HG03457 (cell line): ENCODE results near the gene DNM3.

Source experiments
- ATAC-seq: cut with Tn5 transposase; IDR thresholded peaks from one replicate; pipeline ENCODE4 v1.9.1; 2021; ENCODE audit warnings: moderate number of reproducible peaks; ENCODE audit not compliant: unreplicated experiment

Gene DNM3

DNA sequence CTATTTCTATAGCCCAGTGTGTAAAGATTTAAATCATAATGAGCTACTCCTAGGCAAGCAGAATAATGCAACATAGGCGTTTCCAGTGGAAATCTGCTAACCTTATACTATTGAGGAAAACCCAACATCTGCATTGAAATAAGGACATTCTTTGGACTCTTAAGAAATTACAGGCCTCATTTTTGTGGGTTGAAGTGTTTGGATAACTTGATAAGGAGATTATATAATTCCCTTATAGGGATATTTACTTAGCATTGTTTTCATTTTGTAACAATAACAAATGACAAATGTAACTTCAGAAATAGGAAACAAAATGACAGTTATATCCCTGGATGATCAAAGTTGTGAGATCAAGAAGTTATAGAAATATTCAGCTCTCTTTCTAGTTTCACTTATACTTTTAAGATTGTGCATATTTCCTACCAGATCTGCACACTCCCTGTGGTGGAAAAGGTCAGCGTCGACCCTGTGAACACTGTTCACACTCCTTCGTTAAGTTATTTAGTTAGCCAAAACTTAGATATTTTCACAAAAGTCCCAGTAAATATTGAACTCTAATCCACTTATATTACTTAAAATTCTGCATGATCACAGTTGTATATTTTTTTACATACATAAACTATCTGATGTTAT, 294.8 kb downstream of the DNM3 start:
- ATAC-seq, result no peak

DNA sequence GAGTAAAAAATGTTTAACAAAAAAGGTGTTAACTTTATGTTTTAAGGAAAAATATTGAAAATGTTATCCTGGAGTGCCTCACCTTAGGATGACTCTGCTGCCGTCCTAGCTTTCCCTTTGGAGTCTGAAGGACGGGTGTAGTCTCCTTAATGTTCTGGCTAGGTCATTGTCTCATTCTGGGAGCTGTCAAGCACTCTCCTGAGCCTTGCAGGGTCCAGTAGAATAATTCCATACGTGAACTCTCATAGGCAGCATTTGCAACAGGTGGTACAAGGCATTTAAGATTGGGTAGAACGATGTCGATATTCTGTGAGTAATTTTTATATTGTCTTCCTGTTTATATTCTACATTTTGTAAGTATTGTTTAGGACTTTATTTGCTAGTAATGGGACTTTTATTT, 295.6 kb downstream of the DNM3 start:
- ATAC-seq, result no peak

DNA sequence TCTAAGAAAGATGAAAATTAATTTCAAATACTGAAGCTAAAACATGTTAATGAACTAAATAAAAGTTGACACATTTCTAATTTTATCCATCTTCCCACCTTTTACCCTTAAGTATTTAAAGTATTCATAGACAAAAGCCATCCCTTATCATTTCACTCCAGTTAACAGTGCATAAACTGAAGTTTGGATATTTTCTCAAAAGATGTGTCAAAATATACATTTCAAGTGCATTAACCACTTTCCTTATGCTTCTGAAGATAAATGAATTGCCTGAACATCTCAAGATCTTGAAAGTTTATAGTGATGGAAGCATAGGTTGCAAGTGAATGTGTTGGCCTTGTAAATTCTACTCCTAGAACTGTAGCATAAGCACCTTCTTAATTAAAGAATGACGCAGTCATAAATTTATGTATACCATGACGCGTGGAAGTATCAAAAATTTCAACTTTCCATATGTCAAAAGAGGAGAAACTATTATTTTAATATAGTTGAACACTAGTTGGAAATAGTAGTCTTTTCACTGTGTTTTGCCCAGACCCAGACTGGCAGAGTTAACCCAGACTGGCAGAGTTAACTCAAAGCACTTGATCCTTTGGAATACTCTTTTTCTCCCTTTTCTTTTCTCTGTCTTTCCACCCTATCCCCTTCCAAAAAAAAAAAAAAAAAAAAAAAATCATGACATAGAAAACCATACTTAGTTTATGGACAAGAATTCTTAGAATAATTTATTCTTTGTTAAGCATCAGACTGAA, 296.6 kb downstream of the DNM3 start:
- no peak for ATAC-seq

DNA sequence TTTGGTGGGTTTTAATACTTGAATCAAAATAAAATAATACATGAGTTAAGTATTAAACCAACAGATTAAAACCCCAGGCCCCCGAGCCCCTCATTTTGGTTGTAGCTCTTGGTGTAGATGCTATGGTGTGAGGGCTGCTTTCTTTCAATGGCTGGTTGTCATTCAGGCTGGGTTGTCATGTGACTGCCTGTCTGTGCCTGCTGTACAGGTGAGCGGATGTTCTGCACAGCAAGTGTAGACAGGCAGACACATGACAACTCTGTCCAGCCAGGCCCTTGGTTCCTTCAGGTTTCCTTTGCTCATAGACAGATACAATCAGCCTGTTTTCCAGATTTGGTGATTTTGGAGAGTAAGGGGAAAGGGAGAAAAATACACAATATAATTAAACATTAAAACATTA, 297.3 kb downstream of the DNM3 start:
- no peak for ATAC-seq

DNA sequence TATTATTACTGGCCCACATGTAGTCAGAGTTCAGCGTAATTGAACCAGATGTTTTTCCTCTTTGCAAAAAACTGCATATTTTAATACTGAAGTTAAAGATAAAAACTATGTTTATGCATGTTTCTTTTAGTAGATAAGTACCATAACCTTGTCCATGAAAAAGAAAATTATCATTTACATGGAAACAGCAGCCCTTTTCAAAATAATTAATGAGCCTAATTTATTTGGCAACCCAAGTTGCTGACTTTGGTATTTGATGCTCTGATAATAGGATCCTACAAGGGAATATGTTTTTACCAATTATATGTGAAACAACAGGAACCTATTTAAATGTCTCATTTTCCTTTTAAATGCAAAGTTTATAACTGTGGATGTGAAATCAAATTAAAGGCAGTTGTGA, 297.9 kb downstream of the DNM3 start:
- no peak for ATAC-seq

DNA sequence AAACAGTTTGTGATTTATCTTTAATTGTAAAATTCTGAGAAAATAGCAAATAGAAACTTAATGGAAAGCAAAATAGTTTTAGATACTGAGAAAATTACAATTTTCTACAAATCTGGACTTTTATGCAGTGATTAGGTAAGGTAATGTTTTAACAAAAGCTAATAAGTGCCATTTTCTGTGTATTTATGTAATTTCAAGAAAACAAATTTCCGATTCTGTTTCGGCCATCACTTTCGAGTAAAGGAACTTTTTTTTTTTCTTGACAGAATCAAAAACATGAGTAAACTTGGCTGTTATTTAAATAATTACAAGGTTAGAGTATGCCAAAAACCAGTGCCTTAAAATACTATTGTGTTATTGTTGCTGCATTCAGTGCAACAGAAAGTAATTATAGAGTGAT, 298.8 kb downstream of the DNM3 start:
- ATAC-seq, result no peak

DNA sequence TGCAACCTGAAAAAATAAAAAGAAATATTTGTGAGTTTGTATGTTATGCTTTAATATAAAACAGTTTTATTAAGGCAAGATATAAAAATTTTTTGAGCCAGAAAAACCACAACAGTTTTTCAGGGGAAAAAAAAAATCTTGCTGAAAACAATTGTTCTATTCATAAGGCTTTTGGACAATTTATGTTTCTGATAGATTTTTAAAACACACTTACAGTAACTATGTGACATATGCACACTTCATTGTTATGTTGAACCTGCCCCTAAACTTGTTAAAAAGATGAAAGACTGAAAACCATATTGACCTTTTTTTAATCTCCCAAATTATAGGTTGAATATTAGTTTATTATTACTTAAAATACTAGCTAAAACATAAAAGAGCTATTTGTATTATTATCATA, 299.3 kb downstream of the DNM3 start:
- no peak for ATAC-seq

DNA sequence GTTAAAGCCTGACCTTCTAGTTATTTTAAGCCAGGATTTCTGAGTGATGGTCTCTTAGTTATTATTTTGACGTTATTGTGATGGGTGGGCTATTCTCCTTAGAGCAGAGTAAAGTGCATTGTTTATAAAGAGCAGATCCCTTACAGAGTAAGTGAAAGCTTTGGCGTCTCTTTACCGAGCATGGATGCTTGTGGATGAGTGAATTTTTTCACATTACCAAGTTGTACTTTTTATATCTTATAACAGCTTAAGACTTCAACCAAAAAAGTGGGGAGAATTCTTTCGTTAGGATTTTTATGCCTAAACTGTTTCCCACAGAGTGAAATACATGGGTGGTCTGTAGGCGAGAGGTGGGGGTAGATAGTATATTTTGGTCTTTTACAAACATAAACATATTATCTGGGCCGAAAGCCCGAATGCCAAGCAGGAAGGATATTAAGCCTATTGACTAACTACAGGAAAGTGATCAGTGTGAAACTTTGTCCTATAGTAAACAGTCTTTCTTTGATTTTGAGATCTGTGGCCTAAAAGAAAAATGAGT, 300.1 kb downstream of the DNM3 start:
- ATAC-seq, result no peak

DNA sequence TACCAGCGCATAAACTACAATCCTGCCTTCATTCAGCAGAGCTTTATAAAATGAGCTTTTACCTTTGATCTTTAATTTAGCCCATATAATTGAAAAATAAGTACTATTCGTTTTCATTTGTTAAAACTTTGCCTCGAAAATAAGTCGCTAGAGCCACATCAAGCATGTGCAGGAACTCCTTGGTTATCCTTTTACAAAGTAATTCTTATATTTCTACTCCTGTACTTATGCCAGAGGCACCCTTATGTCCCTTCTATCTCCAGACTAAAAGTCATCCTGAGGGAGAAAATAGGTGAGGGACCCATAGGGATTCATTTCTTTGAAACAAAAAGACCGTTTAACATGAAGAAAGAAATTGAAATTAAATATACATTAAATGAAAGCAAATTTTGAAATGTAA, 301.0 kb downstream of the DNM3 start:
- ATAC-seq, result no peak

DNA sequence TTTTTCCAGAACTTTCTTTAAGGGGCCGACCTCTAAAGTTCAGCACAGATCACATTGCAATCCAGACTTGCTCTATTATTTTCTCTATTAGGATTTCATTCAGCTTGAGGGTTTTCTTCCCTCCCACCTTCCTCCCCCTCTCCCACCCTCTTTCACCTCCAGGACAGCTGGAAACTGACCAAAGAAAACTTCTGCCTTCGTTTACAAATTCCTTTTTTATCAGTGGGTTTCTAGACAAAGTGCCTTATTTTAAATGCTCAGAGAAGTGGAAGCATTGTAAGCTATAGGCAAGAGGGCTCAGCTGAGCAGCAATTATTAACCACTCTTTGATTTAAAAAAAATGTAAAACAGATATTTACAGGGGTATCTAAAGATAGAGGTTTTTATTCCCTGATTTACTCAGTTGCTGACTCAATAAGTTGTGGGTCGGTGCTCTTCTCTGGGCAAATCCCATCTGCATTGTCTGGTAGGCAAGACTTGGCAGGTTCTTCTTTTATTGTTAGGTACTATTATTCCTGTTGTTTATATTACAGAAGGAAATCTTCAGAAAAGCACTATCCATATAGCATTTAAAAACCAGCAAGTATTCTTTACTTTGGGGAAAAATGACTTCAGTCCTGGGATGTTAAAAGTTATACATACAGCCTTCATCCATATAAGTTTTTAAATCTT, 302.2 kb downstream of the DNM3 start:
- ATAC-seq, result no peak

DNA sequence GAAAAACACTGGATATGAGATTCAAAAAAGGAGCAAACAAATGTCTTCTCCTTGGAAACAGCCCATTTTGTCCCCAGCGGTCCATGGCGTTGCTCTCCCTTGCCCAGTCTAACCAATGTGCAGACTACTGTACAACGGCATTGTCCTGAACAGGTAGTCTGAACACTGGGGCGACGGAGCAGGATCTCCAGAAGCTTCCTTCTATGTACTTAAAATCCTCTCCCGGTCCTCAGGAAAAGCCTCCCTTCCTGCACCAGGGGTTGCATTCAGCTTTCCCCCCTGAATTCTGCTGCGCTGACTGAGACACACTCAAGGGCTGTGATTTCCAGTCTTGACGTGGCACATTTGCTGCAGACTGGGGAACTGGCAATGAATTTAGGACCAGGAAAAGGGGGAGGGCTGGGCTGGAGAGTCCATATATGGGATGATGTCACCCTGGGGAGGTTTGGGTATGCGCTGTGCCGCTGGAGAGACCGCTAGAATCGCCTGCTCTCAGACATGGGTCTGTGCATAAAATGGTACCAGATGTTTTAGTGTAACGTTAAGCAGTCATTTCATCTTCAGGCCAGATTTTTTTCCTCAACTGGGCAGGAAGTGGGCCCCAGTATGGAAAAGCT, 303.3 kb downstream of the DNM3 start:
- no peak for ATAC-seq

DNA sequence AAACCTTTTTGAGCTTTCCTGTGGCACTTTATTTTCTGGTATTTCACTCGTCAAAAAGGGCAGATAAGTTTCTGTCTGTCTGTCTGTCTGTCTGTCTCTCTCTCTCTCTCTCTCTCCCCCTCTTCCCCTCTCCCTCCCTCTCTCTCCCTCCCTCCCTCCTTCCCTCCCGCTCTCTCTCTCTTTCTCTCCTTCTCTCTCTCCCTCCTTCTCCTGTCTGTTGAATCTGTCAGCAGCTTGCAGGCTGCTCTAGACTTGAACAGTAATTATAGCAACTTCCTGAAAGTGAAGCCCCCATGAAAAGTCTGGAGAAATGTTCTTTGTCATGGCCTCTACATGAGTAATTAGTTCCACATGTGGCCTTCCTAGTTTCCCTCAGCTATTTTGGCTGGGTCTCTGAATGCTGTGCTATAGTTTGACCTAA, 303.9 kb downstream of the DNM3 start:
- ATAC-seq, result no peak

DNA sequence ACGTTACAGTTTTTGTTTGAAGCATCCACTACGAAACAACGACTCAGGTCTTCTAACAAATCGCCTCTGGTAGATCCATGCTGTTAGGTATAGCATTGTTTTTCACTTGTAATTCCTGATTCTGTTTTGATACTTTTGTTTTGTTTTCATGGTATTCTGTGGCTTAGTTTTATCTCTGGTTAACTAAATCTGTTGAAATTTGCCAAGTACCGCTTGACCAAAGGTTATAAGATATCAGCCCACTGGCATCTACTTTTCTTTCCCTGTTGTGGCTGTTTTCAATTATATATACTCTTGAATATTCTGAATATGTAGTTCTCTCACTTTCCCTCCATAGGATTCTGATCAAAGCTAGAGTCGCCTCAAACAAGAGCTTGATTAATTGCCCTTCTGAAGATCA, 304.4 kb downstream of the DNM3 start:
- ATAC-seq, result no peak

DNA sequence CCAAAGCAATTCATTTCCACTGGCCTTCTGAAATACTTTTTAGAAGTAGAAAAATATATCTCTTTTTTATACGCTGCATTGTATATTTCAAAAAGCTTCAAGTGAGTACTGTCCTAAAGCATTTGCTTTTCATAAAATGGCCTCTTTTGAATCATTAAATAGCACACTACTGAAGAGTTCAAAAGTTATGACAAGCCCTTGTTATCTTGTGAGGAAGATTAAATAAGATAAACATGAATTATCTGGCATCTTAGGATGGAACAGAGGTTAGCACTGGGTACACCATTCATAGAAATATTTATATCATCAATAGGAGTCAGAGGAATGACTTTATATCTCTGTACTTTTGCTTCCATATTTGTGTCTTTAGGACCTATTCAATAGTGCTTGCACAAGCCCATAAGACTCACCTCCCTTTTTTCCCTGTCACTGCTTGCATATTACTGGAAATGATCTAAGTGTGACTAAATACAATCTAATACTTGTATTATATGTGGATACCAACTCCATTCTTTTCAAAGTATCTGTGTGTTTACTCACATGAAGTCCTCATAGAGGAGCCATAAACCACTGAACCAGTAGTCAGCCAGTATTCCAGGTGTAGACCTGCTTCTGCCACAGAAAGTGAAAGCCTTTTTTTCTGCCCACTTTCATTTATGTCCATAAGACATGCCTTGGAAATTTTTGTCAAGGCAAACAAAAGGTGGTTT, 305.0 kb downstream of the DNM3 start:
- no peak for ATAC-seq

DNA sequence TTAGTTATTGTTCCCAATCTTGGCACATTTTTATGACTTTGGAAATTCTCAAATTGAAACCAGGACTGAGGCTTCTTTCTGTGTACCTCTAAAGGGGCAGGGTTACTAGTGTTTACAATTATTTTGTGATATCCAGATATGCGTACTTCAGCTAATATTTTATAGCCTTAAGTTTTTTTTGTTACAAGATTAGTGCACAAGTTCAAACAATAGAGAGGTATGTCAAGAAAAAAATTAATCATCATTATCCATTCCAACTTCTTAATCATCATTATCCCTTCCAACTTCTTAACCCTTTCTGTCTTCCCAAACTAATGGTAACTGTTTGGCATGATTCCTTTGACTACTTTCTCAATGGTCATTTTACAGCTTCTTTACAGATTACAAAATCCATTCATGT, 306.2 kb downstream of the DNM3 start:
- no peak for ATAC-seq

DNA sequence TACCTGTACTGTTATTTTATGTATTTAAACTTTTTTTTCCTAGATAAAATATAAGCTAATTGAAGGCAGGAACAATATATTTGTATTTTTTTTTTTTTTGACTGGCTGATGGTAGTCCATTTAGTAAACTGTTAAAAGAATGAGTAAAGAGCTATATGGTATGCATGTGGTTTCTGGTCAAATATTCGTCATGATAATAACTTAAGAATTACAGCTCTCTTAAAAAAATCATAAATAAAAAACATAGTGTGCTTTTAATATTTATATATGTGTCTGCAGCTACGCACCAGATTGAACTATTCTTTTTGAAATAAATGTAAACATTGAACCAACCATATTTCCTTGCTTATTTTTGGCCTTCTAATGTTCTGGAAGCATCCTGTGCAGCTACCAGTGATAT, 306.9 kb downstream of the DNM3 start:
- no peak for ATAC-seq

DNA sequence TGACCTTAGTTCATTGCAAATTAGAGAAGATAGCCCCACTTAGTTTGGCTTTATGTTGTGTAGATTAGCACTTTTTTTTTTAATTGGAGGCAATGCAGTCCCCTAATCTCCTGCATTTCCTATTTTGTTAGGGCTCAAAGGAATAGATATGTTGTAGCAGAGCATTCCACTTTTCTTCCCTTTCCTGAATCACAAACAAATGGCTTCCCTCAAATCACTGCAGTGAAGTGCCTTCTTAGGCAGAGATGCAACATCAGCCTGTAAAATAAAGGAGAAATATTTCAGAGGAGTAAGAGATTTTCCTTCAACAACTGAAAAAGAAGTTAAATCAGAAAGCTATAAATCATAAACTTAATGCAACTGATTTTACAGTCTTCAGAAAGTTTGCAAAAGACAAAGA, 307.4 kb downstream of the DNM3 start:
- no peak for ATAC-seq

DNA sequence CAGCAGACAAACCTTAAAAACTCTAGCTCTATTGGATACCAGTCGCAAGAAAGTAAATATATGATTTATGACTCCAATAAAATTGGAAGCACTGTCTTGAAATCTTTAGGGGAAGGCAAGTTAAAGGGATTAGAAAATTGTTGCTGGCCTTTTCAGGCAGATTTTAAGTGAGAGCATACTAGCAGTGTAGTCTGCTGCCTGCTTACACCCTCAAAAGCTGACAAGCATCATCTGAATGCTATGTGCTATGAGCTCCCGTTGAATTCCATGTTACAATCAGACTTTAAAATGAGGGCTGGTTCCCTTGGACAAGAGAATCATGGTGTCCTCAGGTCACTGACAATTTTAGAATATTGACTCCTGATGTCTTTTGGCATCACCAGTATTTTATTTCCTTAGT, 308.0 kb downstream of the DNM3 start:
- no peak for ATAC-seq

DNA sequence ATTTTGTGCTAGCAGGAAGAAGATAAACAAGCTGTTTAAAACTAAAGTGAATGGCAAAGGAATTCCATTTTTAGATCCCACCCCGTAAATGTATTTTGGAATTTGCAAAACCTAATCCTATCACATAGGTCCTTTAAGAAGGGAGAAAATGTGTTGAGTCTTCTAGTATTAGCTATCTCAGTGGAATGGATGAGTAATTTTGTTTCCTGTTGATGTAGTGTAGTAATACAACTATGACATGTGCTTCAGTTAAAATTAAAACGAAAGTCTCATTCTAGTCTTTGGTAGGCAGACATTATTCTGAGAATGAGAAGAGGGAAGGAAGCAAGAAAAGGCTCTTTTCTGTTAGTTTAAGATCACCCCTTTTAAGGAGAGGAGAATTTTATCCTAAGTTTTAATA, 313.3 kb downstream of the DNM3 start:
- peak; percentile 59 for ATAC-seq

DNA sequence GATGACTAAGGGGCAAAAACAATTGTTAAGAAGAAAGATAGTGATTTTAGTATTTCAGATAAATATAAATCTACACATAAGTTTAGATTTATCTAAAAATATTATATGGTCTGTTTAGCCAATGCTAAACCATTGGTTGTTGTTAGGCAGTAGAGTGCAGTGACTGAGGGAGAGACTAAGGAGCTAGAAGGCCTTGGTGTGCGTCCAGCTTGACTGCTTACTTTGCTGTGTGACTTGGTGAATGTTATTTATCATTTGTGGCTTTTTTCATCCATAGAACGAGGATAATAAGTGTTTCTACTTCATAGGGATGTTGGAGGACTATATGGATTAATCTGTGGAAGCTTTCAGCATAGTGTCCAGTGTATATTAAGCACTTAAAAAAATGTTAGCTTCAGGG, 314.5 kb downstream of the DNM3 start:
- ATAC-seq, result no peak

DNA sequence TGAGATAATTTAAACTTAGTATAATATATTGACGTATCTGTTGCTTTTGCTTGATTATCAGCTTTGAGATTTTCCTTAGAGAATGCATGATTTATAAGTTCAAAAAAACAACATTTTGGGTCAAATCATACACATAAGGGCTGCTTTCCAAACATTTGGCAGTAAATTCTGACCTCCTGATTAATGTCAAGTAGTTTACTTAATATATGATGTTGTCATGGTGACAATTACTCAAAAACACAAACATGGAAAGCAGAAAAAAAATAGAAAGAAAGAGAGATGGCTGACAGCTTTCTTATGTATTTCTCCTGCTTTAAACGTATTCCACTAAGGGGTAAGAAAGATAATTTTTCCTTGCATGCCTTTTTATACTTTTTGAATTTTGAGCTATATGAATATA, 320.9 kb downstream of the DNM3 start:
- no peak for ATAC-seq
